ENCODE results near the gene HBS1L. TPM values are rescaled to one million over a fixed set of nuclear protein-coding genes. Genes with fewer than 3 reads are reported as not detected.

Gene HBS1L
- total RNA-seq (109 TPM), polyA plus RNA-seq (10 to 100 TPM; 49.4 to 66.8 (median 61.8) TPM)

DNA sequence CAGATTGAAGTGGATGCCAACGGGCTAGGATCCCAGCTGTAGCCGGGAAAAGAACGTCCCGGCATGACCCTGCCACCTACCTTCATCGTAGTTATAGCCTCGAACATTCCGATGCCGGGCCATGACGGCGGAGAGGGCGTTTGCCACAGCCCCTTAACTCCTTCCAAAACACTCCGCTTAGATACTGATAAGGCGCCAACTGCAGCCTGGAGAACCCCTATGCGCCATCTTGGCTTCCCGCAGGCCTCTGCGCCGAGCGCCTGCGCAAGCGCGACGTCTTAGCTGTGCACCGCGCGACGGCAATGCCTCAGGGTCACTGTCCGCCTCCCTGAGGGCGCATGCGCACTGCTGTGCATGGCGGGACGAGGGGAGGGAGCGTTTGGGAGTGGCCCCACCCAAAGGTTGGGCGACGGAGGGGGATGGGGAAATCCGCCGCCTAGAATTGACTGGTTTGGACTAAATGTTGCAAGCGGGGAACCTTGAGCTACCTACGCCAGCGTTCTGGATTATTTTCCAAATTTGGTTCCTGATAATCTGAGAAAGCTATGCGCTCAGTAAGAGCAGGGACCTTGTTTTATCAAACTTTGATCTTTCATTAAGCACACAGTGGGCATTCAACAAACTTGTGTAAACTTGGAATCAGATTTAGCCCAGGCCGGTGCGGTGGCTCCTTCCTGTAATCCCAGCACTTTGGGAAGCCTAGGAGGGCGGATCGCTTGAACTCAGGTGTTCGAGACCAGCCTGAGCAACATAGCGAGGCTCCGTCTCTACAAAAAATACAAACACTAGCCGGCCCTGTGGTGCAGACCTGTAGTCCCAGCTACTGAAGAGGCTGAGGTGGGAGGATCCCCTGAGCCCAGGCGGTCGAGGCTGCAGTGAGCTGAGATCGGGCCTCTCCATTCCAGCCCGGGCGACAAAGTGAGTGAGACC, at the start of gene HBS1L:
Gene HBS1L, minus strand, starts transcription at position 254 of the 930 bp plus-strand sequence. Its CDS starts 131 bp downstream, at position 123.
- peak; percentile 98 for ATAC-seq (ENCODE audit: low read depth in 2 of 2)
- Mint-ChIP-seq H3K9me3 (peaks cover 0 to 1% (median 0%) of the 10 kb centered on the region in 7 donors), H3K36me3 (peaks cover 7% of the 10 kb centered on the region), H3K27ac (peak within 1 kb of the TSS; percentile 99 to 100 (median 99)), H3K27me3 (peaks cover under 1% of the 10 kb centered on the region), H3K4me3 (peak within 1 kb of the TSS; percentile 93 to 98 (median 98)), H3K4me1 (peaks cover 23 to 51% (median 38%) of the 10 kb centered on the region in 4 donors)
- Histone ChIP-seq H3K4me3 (ENCODE audit: low read depth, low read length) (peak within 1 kb of the TSS; percentile 90), H3K4me1 (ENCODE audit: control insufficient read depth, insufficient read depth, low read length, poor library complexity, severe bottlenecking) (peaks cover 32% of the 10 kb centered on the region), H3K9me3 (ENCODE audit: control insufficient read depth in 2 of 2, low read length in 2 of 2) (no peaks in the 10 kb centered on the region), H3K27me3 (ENCODE audit: control insufficient read depth, insufficient read depth, low read length) (no peaks in the 10 kb centered on the region), H3K36me3 (ENCODE audit: control insufficient read depth, insufficient read depth, low read length) (peaks cover 3% of the 10 kb centered on the region), H3K27ac (ENCODE audit: insufficient read depth, low read length, poor library complexity, severe bottlenecking) (peak within 1 kb of the TSS; percentile 94)
- peak; percentile 95 to 99 (median 95) for DNase-seq

DNA sequence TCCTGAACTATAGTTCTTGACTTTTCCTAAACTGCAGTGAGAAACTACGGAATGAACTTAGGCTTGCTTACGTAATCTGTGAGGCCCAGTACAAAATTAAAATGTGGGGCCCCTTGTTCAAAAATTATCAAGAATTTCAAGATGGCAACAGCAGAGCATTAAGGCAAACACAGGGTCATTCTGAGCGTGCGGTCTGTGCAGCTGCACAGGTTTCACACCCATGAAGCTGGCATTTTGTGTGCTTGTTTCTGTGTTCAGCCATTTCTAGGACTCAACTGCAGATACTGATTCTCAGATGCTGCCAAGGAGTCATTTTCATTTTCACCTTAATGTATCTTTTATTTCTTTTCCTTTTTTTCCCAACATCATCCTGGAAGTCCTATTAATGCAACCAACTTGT, 49.6 kb upstream of the HBS1L start:
- Mint-ChIP-seq H3K4me1 (peaks cover 14 to 59% (median 32%) of the 10 kb centered on the region in 4 donors), H3K36me3 (peaks cover 5% of the 10 kb centered on the region), H3K27ac (peak overlapping the region; percentile 82 to 97 (median 94)), H3K9me3 (no peaks in the 10 kb centered on the region), H3K27me3 (no peaks in the 10 kb centered on the region), H3K4me3 (peak overlapping the region in 2 of 4 donors; percentile 18 to 79)
- Histone ChIP-seq H3K4me3 (ENCODE audit: low read depth, low read length) (no peak overlapping the region), H3K9me3 (ENCODE audit: control insufficient read depth in 2 of 2, low read length in 2 of 2) (no peaks in the 10 kb centered on the region), H3K27me3 (ENCODE audit: control insufficient read depth, insufficient read depth, low read length) (no peaks in the 10 kb centered on the region), H3K4me1 (ENCODE audit: control insufficient read depth, insufficient read depth, low read length, poor library complexity, severe bottlenecking) (peaks cover 29% of the 10 kb centered on the region), H3K36me3 (ENCODE audit: control insufficient read depth, insufficient read depth, low read length) (no peaks in the 10 kb centered on the region), H3K27ac (ENCODE audit: insufficient read depth, low read length, poor library complexity, severe bottlenecking) (peak overlapping the region; percentile 68)
- no peak for DNase-seq
- ATAC-seq (ENCODE audit: low read depth in 2 of 2) = no peak

DNA sequence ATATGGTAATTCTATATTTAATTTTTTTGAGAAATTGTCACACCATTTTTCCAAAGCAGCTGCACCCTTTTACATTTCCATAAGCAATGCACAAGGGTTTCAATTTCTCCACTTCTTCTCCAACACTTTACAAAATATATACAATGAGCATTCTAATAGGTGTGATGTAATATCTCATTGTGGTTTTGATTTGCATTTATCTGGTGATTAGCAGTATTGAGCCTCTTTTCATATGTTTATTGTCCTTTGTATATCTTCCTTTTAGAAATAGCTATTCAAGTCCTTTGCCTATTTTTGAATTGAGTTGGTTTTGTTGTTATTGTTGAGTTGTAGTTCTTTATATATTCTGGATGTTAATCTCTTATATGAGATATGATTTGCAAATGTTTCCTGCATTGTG, 47.6 kb upstream of the HBS1L start:
- Mint-ChIP-seq H3K27ac (peak overlapping the region in 2 of 3 donors; percentile 82 to 94), H3K36me3 (peaks cover 5% of the 10 kb centered on the region), H3K4me3 (peak overlapping the region in 3 of 4 donors; percentile 51 to 79 (median 76)), H3K4me1 (peaks cover 14 to 72% (median 34%) of the 10 kb centered on the region in 4 donors), H3K27me3 (no peaks in the 10 kb centered on the region), H3K9me3 (no peaks in the 10 kb centered on the region)
- ATAC-seq (ENCODE audit: low read depth in 2 of 2) (no peak), DNase-seq (no peak)
- H3K4me3 ChIP-seq (ENCODE audit: low read depth, low read length) = peak overlapping the region; percentile 41
- no peak overlapping the region for H3K27ac ChIP-seq (ENCODE audit: insufficient read depth, low read length, poor library complexity, severe bottlenecking)
- no peaks in the 10 kb centered on the region for H3K9me3 ChIP-seq (ENCODE audit: control insufficient read depth in 2 of 2, low read length in 2 of 2)
- H3K4me1 ChIP-seq (ENCODE audit: control insufficient read depth, insufficient read depth, low read length, poor library complexity, severe bottlenecking) = peaks cover 29% of the 10 kb centered on the region
- H3K27me3 ChIP-seq (ENCODE audit: control insufficient read depth, insufficient read depth, low read length) = no peaks in the 10 kb centered on the region
- no peaks in the 10 kb centered on the region for H3K36me3 ChIP-seq (ENCODE audit: control insufficient read depth, insufficient read depth, low read length)

DNA sequence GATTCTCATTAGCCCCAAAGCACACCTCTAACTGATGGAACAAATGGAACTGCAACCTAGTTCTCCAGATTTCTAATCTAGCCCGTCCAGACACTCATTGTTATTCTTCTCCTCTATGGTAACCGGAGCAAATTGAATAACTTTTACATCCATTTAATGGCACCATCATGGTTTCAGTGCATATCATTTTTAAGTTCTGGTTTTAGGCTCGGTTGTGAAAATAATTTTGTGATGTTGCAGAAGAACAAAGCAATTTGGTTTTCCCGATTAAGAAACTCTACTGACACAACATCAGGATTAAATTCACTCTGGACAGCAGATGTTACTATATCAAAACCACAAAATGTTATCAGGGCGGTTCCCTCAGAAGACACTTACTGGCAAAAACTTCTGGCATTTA, 42.5 kb upstream of the HBS1L start:
- no peak overlapping the region for H3K27ac Mint-ChIP-seq
- H3K4me1 ChIP-seq (ENCODE audit: control insufficient read depth, insufficient read depth, low read length, poor library complexity, severe bottlenecking) = peaks cover 26% of the 10 kb centered on the region
- peaks cover 33 to 78% (median 40%) of the 10 kb centered on the region in 4 donors for H3K4me1 Mint-ChIP-seq
- no peaks in the 10 kb centered on the region for H3K36me3 ChIP-seq (ENCODE audit: control insufficient read depth, insufficient read depth, low read length)
- no peaks in the 10 kb centered on the region for H3K9me3 Mint-ChIP-seq
- H3K36me3 Mint-ChIP-seq = no peaks in the 10 kb centered on the region
- no peak for DNase-seq
- no peaks in the 10 kb centered on the region for H3K9me3 ChIP-seq (ENCODE audit: control insufficient read depth in 2 of 2, low read length in 2 of 2)
- no peak for ATAC-seq (ENCODE audit: low read depth in 2 of 2)
- H3K4me3 Mint-ChIP-seq = no peak overlapping the region
- H3K27ac ChIP-seq (ENCODE audit: insufficient read depth, low read length, poor library complexity, severe bottlenecking) = no peak overlapping the region
- H3K27me3 Mint-ChIP-seq = no peaks in the 10 kb centered on the region
- no peaks in the 10 kb centered on the region for H3K27me3 ChIP-seq (ENCODE audit: control insufficient read depth, insufficient read depth, low read length)
- no peak overlapping the region for H3K4me3 ChIP-seq (ENCODE audit: low read depth, low read length)

DNA sequence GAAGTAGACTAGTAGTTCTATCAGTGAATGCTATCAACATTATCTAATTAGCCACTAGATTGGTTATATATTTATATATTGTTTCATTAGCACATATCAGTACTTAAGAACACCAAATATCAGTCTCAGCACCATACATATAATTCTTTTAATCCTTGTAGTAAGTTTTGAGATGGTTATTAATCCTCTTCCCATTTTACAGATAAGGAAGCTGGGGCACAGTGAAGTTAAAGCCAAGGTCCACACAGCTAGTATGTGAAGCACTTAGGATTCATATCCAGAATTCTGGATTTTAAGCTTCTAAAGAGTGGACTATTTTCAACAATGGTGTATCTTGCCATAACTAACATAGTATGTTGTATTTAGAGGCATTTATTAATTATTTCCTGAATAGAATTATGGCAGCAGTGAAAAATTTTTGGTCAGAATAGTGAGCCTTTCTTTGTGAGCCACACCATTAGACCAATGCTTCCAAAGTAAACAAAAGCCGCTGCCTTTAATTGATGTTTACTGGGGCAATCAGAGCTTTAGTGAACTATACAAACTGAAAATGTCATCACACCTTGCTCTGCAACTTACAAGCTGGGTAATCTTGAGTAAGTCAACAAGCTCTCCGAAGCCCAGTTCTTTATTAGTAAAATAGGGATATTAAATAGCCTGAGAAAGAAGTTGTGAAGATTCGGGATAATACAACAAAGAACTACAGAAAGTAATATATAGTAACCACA, 41.9 kb upstream of the HBS1L start:
- H3K4me1 Mint-ChIP-seq = peaks cover 33 to 76% (median 36%) of the 10 kb centered on the region in 4 donors
- Histone ChIP-seq H3K36me3 (ENCODE audit: control insufficient read depth, insufficient read depth, low read length) (no peaks in the 10 kb centered on the region), H3K4me1 (ENCODE audit: control insufficient read depth, insufficient read depth, low read length, poor library complexity, severe bottlenecking) (peaks cover 24% of the 10 kb centered on the region), H3K4me3 (ENCODE audit: low read depth, low read length) (no peak overlapping the region), H3K27me3 (ENCODE audit: control insufficient read depth, insufficient read depth, low read length) (no peaks in the 10 kb centered on the region), H3K27ac (ENCODE audit: insufficient read depth, low read length, poor library complexity, severe bottlenecking) (no peak overlapping the region), H3K9me3 (ENCODE audit: control insufficient read depth in 2 of 2, low read length in 2 of 2) (no peaks in the 10 kb centered on the region)
- H3K4me3 Mint-ChIP-seq = no peak overlapping the region
- ATAC-seq (ENCODE audit: low read depth in 2 of 2) (no peak), DNase-seq (no peak)
- no peaks in the 10 kb centered on the region for H3K27me3 Mint-ChIP-seq
- H3K27ac Mint-ChIP-seq = peak overlapping the region in 1 of 3 donors; percentile 76
- no peaks in the 10 kb centered on the region for H3K9me3 Mint-ChIP-seq
- H3K36me3 Mint-ChIP-seq = no peaks in the 10 kb centered on the region

DNA sequence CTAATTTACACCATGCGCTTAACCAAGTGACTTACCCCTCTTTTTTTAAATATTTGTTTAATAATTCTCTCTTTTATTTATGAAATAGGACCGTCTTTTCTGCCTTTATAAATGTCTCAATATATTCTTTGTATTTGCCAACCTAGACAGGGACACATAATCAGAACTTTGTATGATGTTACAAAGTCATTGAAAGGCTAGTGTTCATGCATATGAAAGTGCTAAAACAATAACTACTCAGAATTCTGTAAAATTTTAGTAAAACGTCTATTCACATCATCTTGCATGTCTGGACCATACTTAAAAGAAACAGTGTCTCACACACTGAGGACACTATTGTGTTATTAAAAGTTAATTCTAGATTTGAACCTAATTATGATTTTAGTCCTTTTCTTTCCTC, 41.1 kb upstream of the HBS1L start:
- H3K9me3 Mint-ChIP-seq = peaks cover 0 to 1% (median 0%) of the 10 kb centered on the region in 7 donors
- H3K27ac Mint-ChIP-seq = no peak overlapping the region
- no peaks in the 10 kb centered on the region for H3K36me3 ChIP-seq (ENCODE audit: control insufficient read depth, insufficient read depth, low read length)
- H3K9me3 ChIP-seq (ENCODE audit: control insufficient read depth in 2 of 2, low read length in 2 of 2) = no peaks in the 10 kb centered on the region
- H3K4me3 ChIP-seq (ENCODE audit: low read depth, low read length) = no peak overlapping the region
- DNase-seq = no peak
- H3K27me3 ChIP-seq (ENCODE audit: control insufficient read depth, insufficient read depth, low read length) = no peaks in the 10 kb centered on the region
- no peak overlapping the region for H3K4me3 Mint-ChIP-seq
- peaks cover 33 to 75% (median 35%) of the 10 kb centered on the region in 4 donors for H3K4me1 Mint-ChIP-seq
- no peak overlapping the region for H3K27ac ChIP-seq (ENCODE audit: insufficient read depth, low read length, poor library complexity, severe bottlenecking)
- no peaks in the 10 kb centered on the region for H3K27me3 Mint-ChIP-seq
- no peak for ATAC-seq (ENCODE audit: low read depth in 2 of 2)
- no peaks in the 10 kb centered on the region for H3K36me3 Mint-ChIP-seq
- H3K4me1 ChIP-seq (ENCODE audit: control insufficient read depth, insufficient read depth, low read length, poor library complexity, severe bottlenecking) = peaks cover 24% of the 10 kb centered on the region

DNA sequence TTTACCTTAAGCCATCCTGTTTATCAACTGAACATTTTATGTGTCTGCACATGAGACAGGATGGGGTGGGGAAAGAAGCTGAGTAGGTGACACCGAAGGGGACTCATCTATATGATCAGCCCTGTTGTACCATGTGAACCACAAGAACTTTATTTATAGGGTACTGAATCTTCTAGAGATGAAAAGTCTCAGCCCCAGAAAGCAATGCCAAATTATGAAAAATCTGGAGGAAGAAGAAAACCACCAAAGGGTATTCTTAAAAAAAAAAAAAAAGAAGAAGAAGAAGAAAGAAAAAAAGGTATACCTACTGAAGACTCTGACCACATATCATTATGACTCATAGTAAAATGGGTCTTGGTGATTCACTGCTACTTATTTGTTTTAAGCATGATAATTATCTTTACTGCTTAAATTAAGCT, 39.8 kb upstream of the HBS1L start:
- DNase-seq = peak; percentile 11 to 89 (median 61)
- no peaks in the 10 kb centered on the region for H3K36me3 Mint-ChIP-seq
- Histone ChIP-seq H3K4me3 (ENCODE audit: low read depth, low read length) (peak overlapping the region; percentile 61), H3K4me1 (ENCODE audit: control insufficient read depth, insufficient read depth, low read length, poor library complexity, severe bottlenecking) (peaks cover 31% of the 10 kb centered on the region), H3K27ac (ENCODE audit: insufficient read depth, low read length, poor library complexity, severe bottlenecking) (peak overlapping the region; percentile 68), H3K27me3 (ENCODE audit: control insufficient read depth, insufficient read depth, low read length) (no peaks in the 10 kb centered on the region), H3K9me3 (ENCODE audit: control insufficient read depth in 2 of 2, low read length in 2 of 2) (no peaks in the 10 kb centered on the region), H3K36me3 (ENCODE audit: control insufficient read depth, insufficient read depth, low read length) (no peaks in the 10 kb centered on the region)
- H3K4me3 Mint-ChIP-seq = peak overlapping the region; percentile 16 to 72 (median 62)
- no peaks in the 10 kb centered on the region for H3K27me3 Mint-ChIP-seq
- H3K27ac Mint-ChIP-seq = peak overlapping the region; percentile 85 to 90 (median 86)
- H3K9me3 Mint-ChIP-seq = peaks cover 0 to 2% (median 0%) of the 10 kb centered on the region in 7 donors
- peak; percentile 97 for ATAC-seq (ENCODE audit: low read depth in 2 of 2)
- peaks cover 34 to 83% (median 41%) of the 10 kb centered on the region in 4 donors for H3K4me1 Mint-ChIP-seq
